ENCODE measurements around the gene PAN3.
A peak's percentile ranks its signal among the peaks of the same experiment; 100 is the strongest.

The PAN3 gene

DNA sequence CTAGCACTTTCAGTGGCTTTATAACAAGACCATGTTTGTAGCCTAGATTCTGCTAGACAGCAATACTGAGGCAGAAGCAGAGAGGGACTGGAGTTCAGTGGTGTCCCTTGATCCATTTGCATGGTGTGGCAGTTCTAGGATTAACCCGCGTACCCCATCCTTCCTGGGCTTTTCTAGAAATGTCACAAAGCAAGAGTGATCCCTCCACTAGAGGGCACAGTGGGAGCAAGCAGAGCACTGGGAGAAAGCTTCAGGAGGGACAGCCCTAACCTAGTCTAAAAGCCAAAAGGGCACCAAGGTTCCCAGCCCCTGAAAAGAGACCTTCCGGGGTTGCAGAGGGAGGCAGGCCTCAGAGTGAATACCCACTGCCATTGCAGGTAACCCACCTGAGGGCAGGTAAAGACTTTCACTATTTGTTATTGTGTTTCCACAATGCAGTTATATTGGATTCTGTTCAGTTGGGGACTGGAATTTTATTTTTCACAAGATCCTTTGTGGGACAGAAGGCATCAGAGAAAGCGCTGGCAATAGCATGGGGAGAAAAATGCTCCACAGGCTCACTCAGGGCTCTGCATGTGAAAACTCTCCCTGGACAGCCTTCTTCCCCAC is 185.9 kb downstream of the PAN3 start:
- no peak overlapping the region for H3K27ac ChIP-seq (ENCODE audit: extremely low read depth, low read depth, low read length)
- CTCF ChIA-PET: interaction anchor here (0.5 to 2.4 kb wide), 15 partner anchors 9 to 522 kb away, joined by 3 to 9 read pairs (median 3); no protein-coding TSS in a partner anchor
- no peak overlapping the region for H3K4me3 ChIP-seq (ENCODE audit: low read depth, low read length)
- POLR2A ChIA-PET: no interaction called here
- TF ChIP-seq ZIC2 (tag by site-specific recombination; IDR thresholded peaks at IDR 0.05) (no peak), ZNF221 (tag by site-specific recombination; IDR thresholded peaks at IDR 0.05; ENCODE audit: borderline replicate concordance) (no peak), ZSCAN30 (tag by site-specific recombination; IDR thresholded peaks at IDR 0.05) (peak; percentile 60; the same call in 1 of the 2 replicates), ZNF654 (tag by site-specific recombination; IDR thresholded peaks at IDR 0.05; ENCODE audit: low read depth) (peak; percentile 75), ZNF341 (tag by site-specific recombination; IDR thresholded peaks at IDR 0.05; ENCODE audit: low read depth) (peak; percentile 32; the same call in 1 of the 2 replicates)
- TF ChIP-seq, protein P1, sequence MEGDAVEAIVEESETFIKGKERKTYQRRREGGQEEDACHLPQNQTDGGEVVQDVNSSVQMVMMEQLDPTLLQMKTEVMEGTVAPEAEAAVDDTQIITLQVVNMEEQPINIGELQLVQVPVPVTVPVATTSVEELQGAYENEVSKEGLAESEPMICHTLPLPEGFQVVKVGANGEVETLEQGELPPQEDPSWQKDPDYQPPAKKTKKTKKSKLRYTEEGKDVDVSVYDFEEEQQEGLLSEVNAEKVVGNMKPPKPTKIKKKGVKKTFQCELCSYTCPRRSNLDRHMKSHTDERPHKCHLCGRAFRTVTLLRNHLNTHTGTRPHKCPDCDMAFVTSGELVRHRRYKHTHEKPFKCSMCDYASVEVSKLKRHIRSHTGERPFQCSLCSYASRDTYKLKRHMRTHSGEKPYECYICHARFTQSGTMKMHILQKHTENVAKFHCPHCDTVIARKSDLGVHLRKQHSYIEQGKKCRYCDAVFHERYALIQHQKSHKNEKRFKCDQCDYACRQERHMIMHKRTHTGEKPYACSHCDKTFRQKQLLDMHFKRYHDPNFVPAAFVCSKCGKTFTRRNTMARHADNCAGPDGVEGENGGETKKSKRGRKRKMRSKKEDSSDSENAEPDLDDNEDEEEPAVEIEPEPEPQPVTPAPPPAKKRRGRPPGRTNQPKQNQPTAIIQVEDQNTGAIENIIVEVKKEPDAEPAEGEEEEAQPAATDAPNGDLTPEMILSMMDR (tag by site-specific recombination; IDR thresholded peaks at IDR 0.05): peak; percentile 25; the same call in 1 of the 2 replicates
- H3K4me1 ChIP-seq (ENCODE audit: control insufficient read depth, insufficient read depth, low read length): no peaks in the 10 kb centered on the region; the same call in 1 of the 2 replicates
- no peaks in the 10 kb centered on the region for H3K36me3 ChIP-seq (ENCODE audit: control insufficient read depth in 2 of 2, insufficient read depth in 1 of 2, low read length in 2 of 2)
- H3K9me3 ChIP-seq (ENCODE audit: control insufficient read depth, insufficient read depth, low read depth, low read length): no peaks in the 10 kb centered on the region

- H3K9me3 ChIP-seq (ENCODE audit: control insufficient read depth, insufficient read depth, low read depth, low read length): no peaks in the 10 kb centered on the region
- no peaks in the 10 kb centered on the region for H3K36me3 ChIP-seq (ENCODE audit: control insufficient read depth in 2 of 2, insufficient read depth in 1 of 2, low read length in 2 of 2)
- no peak overlapping the region for H3K27ac ChIP-seq (ENCODE audit: extremely low read depth, low read depth, low read length)
- no peak overlapping the region for H3K4me3 ChIP-seq (ENCODE audit: low read depth, low read length)
- TF ChIP-seq ZNF623 (tag by site-specific recombination; IDR thresholded peaks at IDR 0.05) (no peak), WT1 (tag by site-specific recombination; IDR thresholded peaks at IDR 0.05) (no peak), KLF10 (tag by site-specific recombination; IDR thresholded peaks at IDR 0.05) (no peak)
- POLR2A ChIA-PET: no interaction called here
- H3K4me1 ChIP-seq (ENCODE audit: control insufficient read depth, insufficient read depth, low read length): no peaks in the 10 kb centered on the region; the same call in 1 of the 2 replicates
- CTCF ChIA-PET: interaction anchor here (0.6 to 2.4 kb wide), 8 partner anchors 8 to 468 kb away, joined by 3 to 9 read pairs (median 3); no protein-coding TSS in a partner anchor
These were observed 186.7 kb downstream of the PAN3 start for GRCh38 chr13:28325022-28325421.

GRCh38 chr13:28326056-28326455 is 187.7 kb downstream of the PAN3 start:
- H3K4me3 ChIP-seq (ENCODE audit: low read depth, low read length): no peak overlapping the region
- TF ChIP-seq, protein P2, sequence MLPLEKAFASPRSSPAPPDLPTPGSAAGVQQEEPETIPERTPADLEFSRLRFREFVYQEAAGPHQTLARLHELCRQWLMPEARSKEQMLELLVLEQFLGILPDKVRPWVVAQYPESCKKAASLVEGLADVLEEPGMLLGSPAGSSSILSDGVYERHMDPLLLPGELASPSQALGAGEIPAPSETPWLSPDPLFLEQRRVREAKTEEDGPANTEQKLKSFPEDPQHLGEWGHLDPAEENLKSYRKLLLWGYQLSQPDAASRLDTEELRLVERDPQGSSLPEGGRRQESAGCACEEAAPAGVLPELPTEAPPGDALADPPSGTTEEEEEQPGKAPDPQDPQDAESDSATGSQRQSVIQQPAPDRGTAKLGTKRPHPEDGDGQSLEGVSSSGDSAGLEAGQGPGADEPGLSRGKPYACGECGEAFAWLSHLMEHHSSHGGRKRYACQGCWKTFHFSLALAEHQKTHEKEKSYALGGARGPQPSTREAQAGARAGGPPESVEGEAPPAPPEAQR (tag by site-specific recombination; IDR thresholded peaks at IDR 0.05): no peak
- TF ChIP-seq ZNF629 (tag by site-specific recombination; IDR thresholded peaks at IDR 0.05): no peak
- no peaks in the 10 kb centered on the region for H3K36me3 ChIP-seq (ENCODE audit: control insufficient read depth in 2 of 2, insufficient read depth in 1 of 2, low read length in 2 of 2)
- H3K9me3 ChIP-seq (ENCODE audit: control insufficient read depth, insufficient read depth, low read depth, low read length): no peaks in the 10 kb centered on the region
- H3K4me1 ChIP-seq (ENCODE audit: control insufficient read depth, insufficient read depth, low read length): no peaks in the 10 kb centered on the region; the same call in 1 of the 2 replicates
- ChIA-PET POLR2A (no interaction called here), CTCF (interaction anchor here (0.6 to 2.4 kb wide), 2 partner anchors 310 to 354 kb away, joined by 3 to 9 read pairs; no protein-coding TSS in a partner anchor)
- H3K27ac ChIP-seq (ENCODE audit: extremely low read depth, low read depth, low read length): no peak overlapping the region

DNA sequence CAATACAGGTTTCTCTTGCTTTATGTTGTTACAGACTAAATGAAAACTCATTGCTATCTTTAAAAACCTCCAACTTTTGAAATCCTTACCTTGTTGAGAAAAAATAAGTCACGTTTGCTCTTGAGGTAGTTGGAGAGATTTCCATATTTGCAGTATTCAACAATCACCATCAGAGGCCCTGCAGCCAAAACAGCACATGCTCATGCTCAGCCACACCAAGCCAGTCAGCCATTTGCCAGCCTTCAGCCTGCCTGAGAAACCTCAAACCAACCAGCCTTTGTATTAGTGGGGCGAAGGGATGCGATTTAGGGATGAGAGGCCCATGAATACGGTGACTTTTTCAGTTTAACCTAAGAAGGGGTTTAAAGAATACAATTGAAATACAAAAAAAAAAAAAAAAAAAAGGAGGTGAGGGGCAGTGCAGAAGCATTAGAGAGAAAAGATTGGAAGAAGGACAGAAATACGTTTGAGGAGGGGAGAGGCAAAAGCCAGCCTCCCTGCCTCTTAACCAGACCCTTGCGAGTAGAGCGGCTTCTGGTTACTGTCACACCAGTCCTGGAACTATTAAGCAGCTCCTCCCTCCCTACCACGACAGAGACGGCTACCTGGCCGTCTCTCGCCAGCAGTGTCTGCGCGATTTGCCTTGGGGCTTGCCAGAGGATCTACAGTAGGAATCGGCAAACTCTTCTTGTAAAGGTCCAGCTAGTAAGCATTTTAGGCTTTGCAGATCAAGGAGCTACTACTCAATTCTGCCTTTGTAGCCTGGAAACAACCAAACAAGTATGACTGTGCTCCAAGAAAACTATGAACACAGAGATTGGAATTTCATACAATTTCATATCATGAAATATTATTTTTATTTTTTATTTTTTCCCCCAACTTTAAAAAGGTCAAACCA is 189.3 kb downstream of the PAN3 start:
- Histone ChIP-seq H3K4me3 (ENCODE audit: low read depth, low read length) (no peak overlapping the region), H3K9me3 (ENCODE audit: control insufficient read depth, insufficient read depth, low read depth, low read length) (no peaks in the 10 kb centered on the region), H3K36me3 (ENCODE audit: control insufficient read depth in 2 of 2, insufficient read depth in 1 of 2, low read length in 2 of 2) (peaks cover 0 to 4% of the 10 kb centered on the region in 2 experiments; a peak in 1 of 3 replicates), H3K4me1 (ENCODE audit: control insufficient read depth, insufficient read depth, low read length) (no peaks in the 10 kb centered on the region; the same call in 1 of the 2 replicates), H3K27ac (ENCODE audit: extremely low read depth, low read depth, low read length) (no peak overlapping the region)
- CTCF ChIA-PET: interaction anchor here (0.7 kb wide), 2 partner anchors 300 to 307 kb away, joined by 3 read pairs; no protein-coding TSS in a partner anchor
- TF ChIP-seq ZNF513 (tag by site-specific recombination; IDR thresholded peaks at IDR 0.05) (no peak), ELK4 (IDR thresholded peaks at IDR 0.05; ENCODE audit: borderline replicate concordance, low read depth, low read length) (no peak), FEZF1 (tag by site-specific recombination; IDR thresholded peaks at IDR 0.05) (peak; percentile 81)
- POLR2A ChIA-PET: no interaction called here

Measured in HEK293 (cell line).